SK-N-SH (cell line): ENCODE results near the gene ERC1. TPM values are rescaled to one million over a fixed set of nuclear protein-coding genes. Genes with fewer than 3 reads are reported as not detected.

Experiments used
- CTCF ChIA-PET: fragments of 300-600, 350-600 bp; formaldehyde crosslinking; extraction: SDS; loops from one replicate; lab custom pipeline; 2021; lab: Yijun Ruan, JAX
- POLR2A ChIA-PET: fragments of 350-600 bp; sonication (Branson Sonifier 250); formaldehyde crosslinking; extraction: SDS; loops from one replicate; lab custom pipeline; 2020; ENCODE audit warnings: antibody characterized with exemption, inconsistent platforms; lab: Yijun Ruan, JAX
- DNase-seq: peaks from one replicate; pipeline ENCODE4 v3.0.0; 2012
- H2AFZ ChIP-seq: fragments of 200-600 bp; sonication (generic); 2 replicates; pipeline ENCODE4 v1.8.1; 2016; ENCODE audit warnings: antibody characterized with exemption, mild to moderate bottlenecking, low read depth
- H3F3A ChIP-seq: fragments of 200-600 bp; sonication (generic); replicated peaks from 2 replicates; pipeline ENCODE3; 2016; ENCODE audit warnings: antibody characterized with exemption, mild to moderate bottlenecking; ENCODE audit not compliant: insufficient read depth
- H3K27ac ChIP-seq, 2 experiments: fragments of 200-500 bp in 1 of 2; fragments of 200-600 bp in 1 of 2; sonication (Bioruptor generic) in 1 of 2; sonication (generic), shearing (Covaris generic) in 1 of 2; 2 replicates each; pipeline versions ENCODE4 v1.5.1 to v1.6.1; 2014 to 2016; ENCODE audit warnings: low read depth in 2 of 2, inconsistent platforms in 1 of 2, low read length in 1 of 2, mild to moderate bottlenecking in 1 of 2, mixed read lengths in 1 of 2
- H3K27me3 ChIP-seq: fragments of 200-600 bp; sonication (generic), shearing (Covaris generic); 2 replicates; pipeline ENCODE4 v1.6.1; 2016; ENCODE audit warnings: mixed run types; ENCODE audit not compliant: insufficient read depth
- H3K36me3 ChIP-seq, 2 experiments: fragments of 200-500 bp in 1 of 2; fragments of 200-600 bp in 1 of 2; sonication (Bioruptor generic) in 1 of 2; sonication (generic) in 1 of 2; replicated peaks in 1 of 2; 2 replicates each; pipeline versions ENCODE3 to v1.5.1; 2014 to 2016; ENCODE audit warnings: low read length in 1 of 2, mild to moderate bottlenecking in 1 of 2; ENCODE audit not compliant: insufficient read depth in 2 of 2, control insufficient read depth in 1 of 2
- H3K4me1 ChIP-seq, 2 experiments: fragments of 200-500 bp in 1 of 2; fragments of 200-600 bp in 1 of 2; sonication (Bioruptor generic) in 1 of 2; sonication (generic), shearing (Covaris generic) in 1 of 2; 2 replicates each; pipeline versions ENCODE4 v1.5.1 to v1.6.1; 2014 to 2016; ENCODE audit warnings: low read depth in 1 of 2, low read length in 1 of 2, mixed run types in 1 of 2; ENCODE audit not compliant: insufficient read depth in 2 of 2, control insufficient read depth in 1 of 2
- H3K4me2 ChIP-seq: fragments of 200-600 bp; sonication (generic), shearing (Covaris generic); 2 replicates; pipeline ENCODE4 v1.6.1; 2017; ENCODE audit warnings: mixed run types
- H3K4me3 ChIP-seq, 2 experiments: fragments of 200-500 bp in 1 of 2; fragments of 200-600 bp in 1 of 2; sonication (Bioruptor generic) in 1 of 2; sonication (generic), shearing (Covaris generic) in 1 of 2; 2 replicates each; pipeline versions ENCODE4 v1.5.1 to v1.8.1; 2014 to 2016; ENCODE audit warnings: low read depth in 2 of 2, inconsistent platforms in 1 of 2, low read length in 1 of 2, mild to moderate bottlenecking in 1 of 2, mixed read lengths in 1 of 2, moderate library complexity in 1 of 2
- H3K79me2 ChIP-seq: fragments of 200-600 bp; sonication (generic); 2 replicates; pipeline ENCODE4 v1.8.1; 2017; ENCODE audit warnings: mild to moderate bottlenecking; ENCODE audit not compliant: insufficient read depth
- H3K9ac ChIP-seq: fragments of 200-600 bp; sonication (generic); 2 replicates; pipeline ENCODE4 v1.6.1; 2017; ENCODE audit warnings: mixed run types
- H3K9me2 ChIP-seq: fragments of 200-600 bp; sonication (generic); 2 replicates; pipeline ENCODE4 v1.6.1; 2017; ENCODE audit warnings: mixed run types
- H3K9me3 ChIP-seq: fragments of 200-600 bp; sonication (generic); 2 replicates; pipeline ENCODE4 v1.6.1; 2017; ENCODE audit warnings: mixed run types, mild to moderate bottlenecking, moderate library complexity
- H4K20me1 ChIP-seq: fragments of 200-600 bp; sonication (generic); 2 replicates; pipeline ENCODE4 v1.6.1; 2017; ENCODE audit warnings: mild to moderate bottlenecking, mixed run types; ENCODE audit not compliant: insufficient read depth
- CHD2 ChIP-seq: fragments of 150-350 bp; IDR thresholded peaks from 2 replicates; pipeline ENCODE4 v1.6.1; 2018; ENCODE audit warnings: low read length; ENCODE audit not compliant: partially characterized antibody
- ELF1 ChIP-seq: IDR thresholded peaks from 2 replicates; pipeline ENCODE4 v1.4.0; 2012
- EP300 ChIP-seq, 2 experiments: IDR thresholded peaks; 2 replicates each; pipeline versions ENCODE4 v1.4.0 to v1.6.1; 2012; ENCODE audit warnings: borderline replicate concordance in 1 of 2, low read depth in 1 of 2, low read length in 1 of 2
- FOXM1 ChIP-seq: IDR thresholded peaks from 2 replicates; pipeline ENCODE4 v1.4.0; 2012; ENCODE audit warnings: low read depth, mild to moderate bottlenecking
- GABPA ChIP-seq: IDR thresholded peaks from 2 replicates; pipeline ENCODE4 v1.4.0; 2012; ENCODE audit warnings: low read depth, mild to moderate bottlenecking
- GATA2 ChIP-seq: sonication (generic); formaldehyde crosslinking; IDR thresholded peaks from 2 replicates; pipeline ENCODE4 v1.5.0; 2020; ENCODE audit warnings: mild to moderate bottlenecking, missing genetic modification reagents
- MXI1 ChIP-seq: IDR thresholded peaks from 2 replicates; pipeline ENCODE4 v1.6.1; 2012; ENCODE audit warnings: mild to moderate bottlenecking, low read depth, low read length, improper control_type of control experiment
- NFIC ChIP-seq: IDR thresholded peaks from 2 replicates; pipeline ENCODE4 v1.4.0; 2012; ENCODE audit warnings: borderline replicate concordance
- NRF1 ChIP-seq: IDR thresholded peaks from 2 replicates; pipeline ENCODE4 v1.6.1; 2012; ENCODE audit warnings: low read depth, mild to moderate bottlenecking, low read length
- POLR2AphosphoS5 ChIP-seq: IDR thresholded peaks from 2 replicates; pipeline ENCODE4 v1.6.1; 2012; ENCODE audit warnings: low read depth, low read length
- RFX5 ChIP-seq: IDR thresholded peaks from 2 replicates; pipeline ENCODE4 v1.6.1; 2012; ENCODE audit warnings: mild to moderate bottlenecking, improper control_type of control experiment, low read length
- RXRA ChIP-seq: IDR thresholded peaks from 2 replicates; pipeline ENCODE4 v1.4.0; 2012; ENCODE audit warnings: low read depth, mild to moderate bottlenecking, borderline replicate concordance
- SMC3 ChIP-seq: IDR thresholded peaks from 2 replicates; pipeline ENCODE4 v1.6.1; 2012; ENCODE audit warnings: low read depth, low read length, improper control_type of control experiment
- TAF1 ChIP-seq: IDR thresholded peaks from 2 replicates; pipeline ENCODE4 v1.6.1; 2012; ENCODE audit warnings: low read depth, mild to moderate bottlenecking, low read length, moderate library complexity, borderline replicate concordance
- TEAD4 ChIP-seq: IDR thresholded peaks from 2 replicates; pipeline ENCODE4 v1.4.0; 2012; ENCODE audit warnings: mild to moderate bottlenecking, borderline replicate concordance; ENCODE audit not compliant: insufficient read depth
- WGBS: methylation state at CpG from one replicate; pipeline ENCODE4 v1.1.6; 2017; ENCODE audit warnings: low lambda C conversion rate; 5-methylcytosine and 5-hydroxymethylcytosine counted together
- polyA plus RNA-seq, 3 experiments: library from polyadenylated mRNA; depleted of rRNA; stranded (reverse); fragments of >200 nt; gene quantifications; 2 replicates each; pipeline ENCODE4 v1.2.3, GENCODE V29; 2012
- TF ChIP-seq, protein P1 (sequence below): fragments of 150-350 bp; IDR thresholded peaks from 2 replicates; pipeline ENCODE4 v1.6.1; 2017; ENCODE audit warnings: antibody characterized with exemption, low read length, low read depth, borderline replicate concordance
- TF ChIP-seq, protein P2 (sequence below): IDR thresholded peaks from 2 replicates; pipeline ENCODE4 v1.4.0; 2012; ENCODE audit warnings: low read depth, borderline replicate concordance
- TF ChIP-seq, protein P3 (sequence below): IDR thresholded peaks from 2 replicates; pipeline ENCODE4; 2012

The ERC1 gene
- polyA plus RNA-seq, 1 of the 3 experiments (the other 2 are of a cell fraction), result 7.5 TPM

DNA sequence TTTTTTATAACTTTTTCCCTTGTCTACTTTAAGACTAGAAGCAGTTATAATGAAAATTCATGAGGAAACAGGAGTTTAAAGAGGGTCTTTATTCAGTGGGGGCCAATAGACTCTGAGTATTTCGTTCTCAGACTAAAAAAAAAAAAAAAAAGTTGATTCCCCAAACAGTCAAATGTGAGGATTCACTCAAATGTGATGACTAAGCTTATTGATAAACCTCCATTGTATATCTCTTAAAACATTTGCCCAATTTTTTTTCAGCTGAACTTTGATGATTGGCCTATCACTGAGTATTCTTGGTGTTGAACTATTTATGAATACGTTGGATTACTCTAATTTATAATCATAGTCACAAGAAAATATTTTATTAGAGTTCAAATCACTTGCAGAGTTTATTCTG is 265.3 kb downstream of the ERC1 start:
- Histone ChIP-seq H3K4me3 (no peak overlapping the region), H3K79me2 (no peaks in the 10 kb centered on the region), H3K9me3 (no peaks in the 10 kb centered on the region), H2AFZ (no peak overlapping the region), H3K4me1 (peaks cover 4 to 14% of the 10 kb centered on the region in 2 experiments; a peak in 3 of 4 replicates), H3K9me2 (no peaks in the 10 kb centered on the region), H4K20me1 (no peaks in the 10 kb centered on the region), H3K4me2 (no peak overlapping the region), H3K9ac (no peak overlapping the region), H3K36me3 (peaks cover 8 to 35% of the 10 kb centered on the region in 2 experiments), H3K27ac (no peak overlapping the region), H3F3A (peaks cover 8% of the 10 kb centered on the region), H3K27me3 (no peaks in the 10 kb centered on the region)
- ChIA-PET CTCF (no interaction called here), POLR2A (no interaction called here)
- TF ChIP-seq ELF1 (no peak), MXI1 (no peak), RFX5 (no peak), SMC3 (no peak), FOXM1 (no peak), EP300 (IDR thresholded peaks at IDR 0.05; ENCODE audit: borderline replicate concordance in 1 of 2, low read depth in 1 of 2, low read length in 1 of 2) (no peak), TAF1 (no peak), RXRA (no peak), CHD2 (no peak), TEAD4 (no peak), GABPA (no peak), POLR2AphosphoS5 (no peak), NRF1 (no peak), GATA2 (no peak), NFIC (no peak)
- TF ChIP-seq, protein P1, sequence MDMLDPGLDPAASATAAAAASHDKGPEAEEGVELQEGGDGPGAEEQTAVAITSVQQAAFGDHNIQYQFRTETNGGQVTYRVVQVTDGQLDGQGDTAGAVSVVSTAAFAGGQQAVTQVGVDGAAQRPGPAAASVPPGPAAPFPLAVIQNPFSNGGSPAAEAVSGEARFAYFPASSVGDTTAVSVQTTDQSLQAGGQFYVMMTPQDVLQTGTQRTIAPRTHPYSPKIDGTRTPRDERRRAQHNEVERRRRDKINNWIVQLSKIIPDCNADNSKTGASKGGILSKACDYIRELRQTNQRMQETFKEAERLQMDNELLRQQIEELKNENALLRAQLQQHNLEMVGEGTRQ, result no peak
- TF ChIP-seq, protein P2, sequence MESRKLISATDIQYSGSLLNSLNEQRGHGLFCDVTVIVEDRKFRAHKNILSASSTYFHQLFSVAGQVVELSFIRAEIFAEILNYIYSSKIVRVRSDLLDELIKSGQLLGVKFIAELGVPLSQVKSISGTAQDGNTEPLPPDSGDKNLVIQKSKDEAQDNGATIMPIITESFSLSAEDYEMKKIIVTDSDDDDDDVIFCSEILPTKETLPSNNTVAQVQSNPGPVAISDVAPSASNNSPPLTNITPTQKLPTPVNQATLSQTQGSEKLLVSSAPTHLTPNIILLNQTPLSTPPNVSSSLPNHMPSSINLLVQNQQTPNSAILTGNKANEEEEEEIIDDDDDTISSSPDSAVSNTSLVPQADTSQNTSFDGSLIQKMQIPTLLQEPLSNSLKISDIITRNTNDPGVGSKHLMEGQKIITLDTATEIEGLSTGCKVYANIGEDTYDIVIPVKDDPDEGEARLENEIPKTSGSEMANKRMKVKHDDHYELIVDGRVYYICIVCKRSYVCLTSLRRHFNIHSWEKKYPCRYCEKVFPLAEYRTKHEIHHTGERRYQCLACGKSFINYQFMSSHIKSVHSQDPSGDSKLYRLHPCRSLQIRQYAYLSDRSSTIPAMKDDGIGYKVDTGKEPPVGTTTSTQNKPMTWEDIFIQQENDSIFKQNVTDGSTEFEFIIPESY, result no peak
- TF ChIP-seq, protein P3, sequence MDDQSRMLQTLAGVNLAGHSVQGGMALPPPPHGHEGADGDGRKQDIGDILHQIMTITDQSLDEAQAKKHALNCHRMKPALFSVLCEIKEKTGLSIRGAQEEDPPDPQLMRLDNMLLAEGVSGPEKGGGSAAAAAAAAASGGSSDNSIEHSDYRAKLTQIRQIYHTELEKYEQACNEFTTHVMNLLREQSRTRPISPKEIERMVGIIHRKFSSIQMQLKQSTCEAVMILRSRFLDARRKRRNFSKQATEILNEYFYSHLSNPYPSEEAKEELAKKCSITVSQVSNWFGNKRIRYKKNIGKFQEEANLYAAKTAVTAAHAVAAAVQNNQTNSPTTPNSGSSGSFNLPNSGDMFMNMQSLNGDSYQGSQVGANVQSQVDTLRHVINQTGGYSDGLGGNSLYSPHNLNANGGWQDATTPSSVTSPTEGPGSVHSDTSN, result no peak
- WGBS, result 89% methylated on average over 2 of the region's 2 CpGs
- no peak for DNase-seq
